Activated B cell treated with CpG ODN at 0.5 μM for 24 hours (primary cell): Measurements from ENCODE around the gene RSPH10B2. TPM values are rescaled to one million over a fixed set of nuclear protein-coding genes. Genes with fewer than 3 reads are reported as not detected.
"Not testable (repeated sequence)": the region's sequence is repeated elsewhere in the genome, so short reads cannot be mapped to it uniquely, and the experiment has no call there.

Experiments used
- ATAC-seq: fragments of 200-7000 bp; cut with Tn5 transposase; one replicate; pipeline ENCODE4 v1.10.0; 2021; ENCODE audit warnings: low read depth, mild to moderate bottlenecking, moderate library complexity
- CTCF ChIA-PET: fragments of 350-600 bp; sonication (Branson Sonifier 250); formaldehyde crosslinking; loops from one replicate; lab custom pipeline; 2021; ENCODE audit warnings: antibody characterized with exemption; lab: Charles Lee
- POLR2A ChIA-PET: fragments of 350-600 bp; sonication (Branson Sonifier 250); formaldehyde crosslinking; loops from one replicate; lab custom pipeline; 2021; ENCODE audit warnings: antibody characterized with exemption; lab: Charles Lee
- DNase-seq: peaks from one replicate; pipeline ENCODE4 v3.0.0; 2022
- H3K27ac Mint-ChIP-seq: one replicate; pipeline ENCODE4 v1.8.0; 2020; ENCODE audit warnings: mixed read lengths
- H3K27me3 Mint-ChIP-seq: one replicate; pipeline ENCODE4 v1.8.0; 2021; ENCODE audit warnings: mixed read lengths
- H3K36me3 Mint-ChIP-seq: one replicate; pipeline ENCODE4 v1.8.0; 2021; ENCODE audit warnings: low read depth, mixed read lengths
- H3K4me1 Mint-ChIP-seq: one replicate; pipeline ENCODE4 v1.8.0; 2021; ENCODE audit warnings: mixed read lengths
- H3K4me3 Mint-ChIP-seq: one replicate; pipeline ENCODE4 v1.8.0; 2020; ENCODE audit warnings: mild to moderate bottlenecking, mixed read lengths
- H3K9me3 Mint-ChIP-seq: one replicate; pipeline ENCODE4 v1.8.0; 2020; ENCODE audit warnings: mixed read lengths
- CTCF ChIP-seq: fragments of 200-600 bp; IDR thresholded peaks from one replicate; pipeline ENCODE4 v1.8.0; 2022; ENCODE audit warnings: antibody characterized with exemption, mild to moderate bottlenecking
- intact Hi-C: fragments of 100-400 bp; cut with micrococcal nuclease; formaldehyde crosslinking; loops from one replicate; pipeline ENCODE4 v1.15.1; 2024
- total RNA-seq: library from RNA; stranded (reverse); gene quantifications from 2 replicates; pipeline ENCODE4 v1.2.3, GENCODE V29; 2022

RSPH10B2 gene
- total RNA-seq, 1 donor from 2014 or later, result 1.1 TPM

GRCh38 chr7:6833636-6834035, 79.7 kb downstream of the RSPH10B2 start:
- Mint-ChIP-seq H3K4me3 (no peak overlapping the region), H3K27ac (no peak overlapping the region), H3K36me3 (no peaks in the 10 kb centered on the region), H3K27me3 (peaks cover 27% of the 10 kb centered on the region), H3K4me1 (no peaks in the 10 kb centered on the region), H3K9me3 (no peaks in the 10 kb centered on the region)
- ChIA-PET POLR2A (no interaction called here), CTCF (no interaction called here)
- intact Hi-C loops, result no loop called here
- DNase-seq, result no peak
- ATAC-seq, result no peak
- TF ChIP-seq CTCF, result no peak

DNA sequence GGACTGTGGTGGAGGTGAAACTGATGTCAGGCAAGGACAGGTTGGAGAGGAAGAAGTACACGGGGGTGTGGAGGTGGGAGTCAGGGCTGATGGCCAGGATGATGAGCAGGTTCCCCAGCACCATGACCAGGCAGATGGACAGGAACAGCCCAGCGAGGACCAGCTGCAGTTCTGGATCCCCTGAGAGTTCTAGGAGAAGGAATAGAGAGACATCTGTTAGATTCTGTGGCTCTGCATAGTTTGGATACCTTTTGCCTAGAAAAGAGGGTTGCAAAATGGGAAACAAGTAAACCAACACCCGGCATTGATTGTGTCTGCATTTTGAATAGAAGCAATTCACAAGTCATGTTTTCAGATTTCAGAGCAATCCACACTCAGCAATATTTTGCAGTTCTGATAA, 81.6 kb downstream of the RSPH10B2 start:
- H3K27ac Mint-ChIP-seq, intact Hi-C loops, DNase-seq, H3K4me1 Mint-ChIP-seq, CTCF ChIA-PET, H3K4me3 Mint-ChIP-seq, ATAC-seq, H3K9me3 Mint-ChIP-seq, POLR2A ChIA-PET, H3K36me3 Mint-ChIP-seq: not testable (repeated sequence)
- H3K27me3 Mint-ChIP-seq, result peaks cover 22% of the 10 kb centered on the region

DNA sequence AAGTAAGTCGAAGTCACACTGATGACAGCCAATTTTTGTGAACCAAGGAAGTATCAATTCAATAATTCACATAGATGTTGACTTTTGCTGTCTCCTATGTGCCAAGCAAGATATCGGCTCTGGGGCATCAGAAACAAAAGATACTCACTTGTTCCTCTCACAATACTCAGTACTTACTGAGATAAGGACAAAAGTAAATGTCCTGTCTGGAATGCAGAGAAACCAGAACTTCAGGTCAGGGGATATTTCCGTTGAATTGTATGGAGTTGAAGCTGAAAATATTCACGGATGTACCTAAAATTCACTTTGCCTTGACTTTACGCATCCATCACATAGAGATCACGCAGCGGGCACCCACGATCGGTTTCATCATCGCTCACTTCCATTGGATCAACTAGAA, 83.2 kb downstream of the RSPH10B2 start:
- H3K27ac Mint-ChIP-seq, H3K9me3 Mint-ChIP-seq, intact Hi-C loops, ATAC-seq, CTCF ChIA-PET, H3K36me3 Mint-ChIP-seq, H3K4me3 Mint-ChIP-seq, POLR2A ChIA-PET, DNase-seq, H3K4me1 Mint-ChIP-seq: not testable (repeated sequence)
- H3K27me3 Mint-ChIP-seq, result peaks cover 23% of the 10 kb centered on the region

GRCh38 chr7:6842278-6842921, 88.5 kb downstream of the RSPH10B2 start:
- intact Hi-C loops, CTCF ChIA-PET, H3K36me3 Mint-ChIP-seq, H3K27ac Mint-ChIP-seq, H3K4me1 Mint-ChIP-seq, H3K4me3 Mint-ChIP-seq, H3K9me3 Mint-ChIP-seq, POLR2A ChIA-PET, ATAC-seq, DNase-seq: not testable (repeated sequence)
- peaks cover 19% of the 10 kb centered on the region for H3K27me3 Mint-ChIP-seq

- POLR2A ChIA-PET, result interaction anchor here (0.7 kb wide), 1 partner anchor 324 kb away, joined by 3 read pairs; no protein-coding TSS in a partner anchor
- H3K27me3 Mint-ChIP-seq, result peaks cover 23% of the 10 kb centered on the region
Observed at GRCh38 chr7:6843092-6843491, 89.2 kb downstream of the RSPH10B2 start.

GRCh38 chr7:6843654-6844053, 89.8 kb downstream of the RSPH10B2 start:
- intact Hi-C loops, H3K9me3 Mint-ChIP-seq, H3K27ac Mint-ChIP-seq, H3K36me3 Mint-ChIP-seq, H3K4me1 Mint-ChIP-seq, CTCF ChIA-PET, DNase-seq, ATAC-seq, H3K4me3 Mint-ChIP-seq: not testable (repeated sequence)
- H3K27me3 Mint-ChIP-seq, result peaks cover 27% of the 10 kb centered on the region
- POLR2A ChIA-PET, result interaction anchor here (0.7 kb wide), 1 partner anchor 325 kb away, joined by 3 read pairs; no protein-coding TSS in a partner anchor

More at GRCh38 chr7:6843092-6843491, 89.2 kb downstream of the RSPH10B2 start:
- CTCF ChIA-PET, H3K27ac Mint-ChIP-seq, H3K9me3 Mint-ChIP-seq, H3K4me3 Mint-ChIP-seq, intact Hi-C loops, H3K4me1 Mint-ChIP-seq, DNase-seq, ATAC-seq, H3K36me3 Mint-ChIP-seq: not testable (repeated sequence)

- H3K27me3 Mint-ChIP-seq, result peaks cover 24% of the 10 kb centered on the region
- DNase-seq, POLR2A ChIA-PET, H3K9me3 Mint-ChIP-seq, H3K36me3 Mint-ChIP-seq, ATAC-seq, H3K4me3 Mint-ChIP-seq, H3K27ac Mint-ChIP-seq, intact Hi-C loops, H3K4me1 Mint-ChIP-seq, CTCF ChIA-PET: not testable (repeated sequence)
Observed at GRCh38 chr7:6845971-6846449, 92.1 kb downstream of the RSPH10B2 start.

- DNase-seq, POLR2A ChIA-PET, H3K9me3 Mint-ChIP-seq, CTCF ChIA-PET, H3K27ac Mint-ChIP-seq, H3K4me3 Mint-ChIP-seq, H3K4me1 Mint-ChIP-seq, ATAC-seq, H3K36me3 Mint-ChIP-seq, intact Hi-C loops: not testable (repeated sequence)
- peaks cover 22% of the 10 kb centered on the region for H3K27me3 Mint-ChIP-seq
Observed at GRCh38 chr7:6847751-6848150, 93.8 kb downstream of the RSPH10B2 start.

Other genes starting within 250 kb of the RSPH10B2 start
- gene GRID2IP, start 202.6 kb upstream of the RSPH10B2 start, total RNA-seq, result 0.93 and 1.3 TPM in 2 replicates
- gene ZDHHC4, start 176.6 kb upstream of the RSPH10B2 start, total RNA-seq, result 33.2 and 37.4 TPM in 2 replicates
- gene INTS15, start 164.1 kb upstream of the RSPH10B2 start, total RNA-seq, result 49.0 and 49.9 TPM in 2 replicates
- 2.8 and 3.2 TPM in 2 replicates for gene ZNF853, start 138.5 kb upstream of the RSPH10B2 start, total RNA-seq
- gene ZNF316, start 116.8 kb upstream of the RSPH10B2 start, total RNA-seq, result 40.3 and 43.8 TPM in 2 replicates
- 31.3 and 35.6 TPM in 2 replicates for gene ZNF12, start 47.2 kb upstream of the RSPH10B2 start, total RNA-seq
- gene CCZ1B, start 72.2 kb downstream of the RSPH10B2 start, total RNA-seq, result 75.2 and 84.2 TPM in 2 replicates